Urinary bladder (tissue), 4 donors: ENCODE data around the gene ATP2A2. TPM values are rescaled to one million over a fixed set of nuclear protein-coding genes. Genes with fewer than 3 reads are reported as not detected.
A peak's percentile ranks its signal among the peaks of the same experiment; 100 is the strongest.
"Not testable (repeated sequence)": the region's sequence is repeated elsewhere in the genome, so short reads cannot be mapped to it uniquely, and the experiment has no call there.

Experiments
- DNase-seq: peaks from one replicate; pipeline ENCODE4 v3.0.0-alpha.2; 2015; ENCODE audit errors: extremely low spot score
- H3K27ac ChIP-seq: one replicate; pipeline ENCODE4 v1.5.1; 2013; ENCODE audit warnings: low read depth, mild to moderate bottlenecking, moderate library complexity
- H3K36me3 ChIP-seq: one replicate; pipeline ENCODE4 v1.6.1; 2013; ENCODE audit warnings: mild to moderate bottlenecking, moderate library complexity; ENCODE audit not compliant: insufficient read depth
- H3K4me1 ChIP-seq: one replicate; pipeline ENCODE4 v1.6.1; 2013; ENCODE audit warnings: mild to moderate bottlenecking, moderate library complexity; ENCODE audit not compliant: insufficient read depth
- H3K4me3 ChIP-seq: one replicate; pipeline ENCODE4 v1.5.1; 2013; ENCODE audit warnings: low read depth, low read length
- WGBS: extraction: QIAGEN DNeasy Blood & Tissue Kit; methylation state at CpG from one replicate; pipeline ENCODE4 v1.1.7; 2013; 5-methylcytosine and 5-hydroxymethylcytosine counted together
- polyA plus RNA-seq: library from polyadenylated mRNA; stranded (reverse); fragments of 200-250 nt; gene quantifications from one replicate; pipeline ENCODE4 v1.2.3, GENCODE V29; 2013
- total RNA-seq: library from RNA; depleted of rRNA; stranded (reverse); fragments of >200 nt; gene quantifications from one replicate; pipeline ENCODE4 v1.2.3, GENCODE V29; 2014
- donor health status: healthy with polysubstance abuse.
- donor health status: healthy.

Gene ATP2A2
- total and polyA plus RNA-seq, 2 donors, result 138 to 173 TPM

DNA sequence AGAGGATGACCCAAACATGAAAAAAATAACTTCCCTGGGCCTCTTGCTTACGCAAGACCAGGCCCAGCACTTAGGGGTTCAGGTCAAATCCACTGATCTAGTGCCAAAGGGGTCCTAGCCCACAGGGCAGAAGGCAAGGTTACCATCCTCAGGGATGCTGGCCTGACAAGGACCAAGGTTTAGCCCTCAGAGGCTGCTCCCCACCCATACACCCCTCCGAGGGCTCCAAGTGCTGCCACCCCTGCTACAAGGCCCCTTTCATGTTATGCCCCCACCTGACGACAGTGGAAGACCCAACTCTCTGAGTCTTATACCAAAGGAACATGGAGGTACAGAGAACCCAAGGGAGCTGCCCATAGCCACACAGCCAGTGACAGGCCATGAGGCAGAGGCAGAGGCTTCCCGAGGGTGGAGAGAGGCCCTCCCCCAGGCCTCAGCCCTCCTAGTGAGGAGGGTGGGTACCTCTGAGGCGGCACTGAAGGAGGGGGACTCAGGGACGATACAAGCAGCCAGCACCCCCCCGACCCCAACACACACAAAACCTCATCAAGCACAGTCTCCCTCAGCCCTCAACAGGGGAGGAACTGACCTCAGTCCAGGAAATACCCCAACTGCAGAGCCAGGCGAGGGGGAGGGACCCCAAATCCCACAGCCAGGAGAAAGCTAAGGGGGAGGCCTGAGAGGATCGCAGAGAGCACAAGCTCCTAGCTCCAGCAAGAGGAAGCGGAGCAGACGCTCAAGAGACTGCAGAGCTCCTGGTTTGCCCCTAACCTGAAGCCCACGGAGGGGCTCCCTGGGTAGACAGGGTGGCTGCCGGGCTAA lies 85.5 kb downstream of the ATP2A2 start:
- no peak overlapping the region for H3K4me3 ChIP-seq
- H3K36me3 ChIP-seq, result no peaks in the 10 kb centered on the region
- no peak for DNase-seq
- H3K27ac ChIP-seq, result peak overlapping the region; percentile 85
- WGBS, result 49% methylated on average over 13 of the region's 13 CpGs
- H3K4me1 ChIP-seq, result peaks cover 2% of the 10 kb centered on the region

GRCh38 chr12:110367181-110367864 lies 86.3 kb downstream of the ATP2A2 start:
- WGBS, result 47% methylated on average over 15 of the region's 15 CpGs

GRCh38 chr12:110369992-110370391 lies 88.9 kb downstream of the ATP2A2 start:
- no peak overlapping the region for H3K4me3 ChIP-seq
- peaks cover 2% of the 10 kb centered on the region for H3K4me1 ChIP-seq
- H3K36me3 ChIP-seq, result peaks cover 1% of the 10 kb centered on the region
- no peak for DNase-seq
- WGBS, result 92% methylated on average over 8 of the region's 8 CpGs
- H3K27ac ChIP-seq, result no peak overlapping the region

More at GRCh38 chr12:110367181-110367864, 86.3 kb downstream of the ATP2A2 start:
- Histone ChIP-seq H3K36me3 (no peaks in the 10 kb centered on the region), H3K4me3 (no peak overlapping the region), H3K4me1 (peaks cover 2% of the 10 kb centered on the region), H3K27ac (peak overlapping the region; percentile 85)
- no peak for DNase-seq

GRCh38 chr12:110370732-110371231 lies 89.7 kb downstream of the ATP2A2 start:
- Histone ChIP-seq H3K4me1 (peaks cover 2% of the 10 kb centered on the region), H3K27ac (peak overlapping the region; percentile 28), H3K36me3 (peaks cover 1% of the 10 kb centered on the region), H3K4me3 (no peak overlapping the region)
- 74% methylated on average over 13 of the region's 13 CpGs for WGBS
- DNase-seq, result no peak

GRCh38 chr12:110371408-110372055 lies 90.5 kb downstream of the ATP2A2 start:
- no peak for DNase-seq
- 54% methylated on average over 13 of the region's 13 CpGs for WGBS
- Histone ChIP-seq H3K27ac (peak overlapping the region; percentile 45), H3K4me3 (no peak overlapping the region), H3K36me3 (peaks cover 1% of the 10 kb centered on the region), H3K4me1 (peaks cover 2% of the 10 kb centered on the region)

DNA sequence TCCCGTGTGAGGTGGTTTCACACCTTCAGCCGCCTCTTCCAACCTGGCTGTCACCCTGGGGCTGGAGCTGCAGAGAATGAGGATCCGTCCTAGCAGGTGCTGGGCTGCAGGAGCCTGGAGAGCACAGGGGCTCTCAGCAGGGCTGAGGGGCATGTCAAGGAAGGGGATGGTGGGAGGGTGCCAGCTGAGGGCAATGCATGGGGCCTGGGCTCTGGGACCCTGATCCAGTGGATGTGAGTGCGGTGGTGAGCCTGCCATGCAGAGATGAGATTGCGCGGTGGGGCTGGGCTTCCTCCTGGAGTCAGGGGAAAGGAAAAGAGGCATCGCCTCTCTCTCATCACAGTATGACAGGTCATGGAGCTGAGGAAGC lies 91.0 kb downstream of the ATP2A2 start:
- H3K4me1 ChIP-seq, result peaks cover 2% of the 10 kb centered on the region
- 87% methylated on average over 7 of the region's 7 CpGs for WGBS
- H3K27ac ChIP-seq, result peak overlapping the region; percentile 2
- no peak for DNase-seq
- H3K36me3 ChIP-seq, result peaks cover 1% of the 10 kb centered on the region
- no peak overlapping the region for H3K4me3 ChIP-seq

GRCh38 chr12:110373025-110373424 lies 92.0 kb downstream of the ATP2A2 start:
- peaks cover 2% of the 10 kb centered on the region for H3K4me1 ChIP-seq
- WGBS, result 23% methylated on average over 4 of the region's 4 CpGs
- peak overlapping the region; percentile 31 for H3K27ac ChIP-seq
- H3K36me3 ChIP-seq, result peaks cover 1% of the 10 kb centered on the region
- no peak for DNase-seq
- H3K4me3 ChIP-seq, result no peak overlapping the region

DNA sequence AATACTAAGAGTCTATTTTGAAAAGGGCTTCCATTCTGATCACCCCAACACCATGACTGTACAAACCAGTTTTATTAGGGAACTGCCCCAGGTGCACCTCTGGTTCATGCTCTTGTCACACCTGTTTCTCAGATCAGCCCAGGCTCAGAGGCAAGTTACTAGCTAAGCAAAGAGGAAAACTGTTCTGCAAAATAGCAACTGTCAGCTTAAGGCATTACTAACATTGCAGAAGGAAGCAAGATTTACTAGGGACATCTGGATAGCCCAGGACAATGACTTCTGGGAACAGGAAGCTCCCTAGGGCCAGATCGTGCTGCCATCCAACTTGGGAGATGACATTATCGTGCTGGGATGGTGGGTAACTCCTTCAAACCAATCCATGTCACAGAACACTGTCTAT lies 92.4 kb downstream of the ATP2A2 start:
- Histone ChIP-seq H3K36me3 (peaks cover 1% of the 10 kb centered on the region), H3K27ac (peak overlapping the region; percentile 41), H3K4me1 (peaks cover 2% of the 10 kb centered on the region), H3K4me3 (no peak overlapping the region)
- no peak for DNase-seq
- 29% methylated on average over 2 of the region's 2 CpGs for WGBS

DNA sequence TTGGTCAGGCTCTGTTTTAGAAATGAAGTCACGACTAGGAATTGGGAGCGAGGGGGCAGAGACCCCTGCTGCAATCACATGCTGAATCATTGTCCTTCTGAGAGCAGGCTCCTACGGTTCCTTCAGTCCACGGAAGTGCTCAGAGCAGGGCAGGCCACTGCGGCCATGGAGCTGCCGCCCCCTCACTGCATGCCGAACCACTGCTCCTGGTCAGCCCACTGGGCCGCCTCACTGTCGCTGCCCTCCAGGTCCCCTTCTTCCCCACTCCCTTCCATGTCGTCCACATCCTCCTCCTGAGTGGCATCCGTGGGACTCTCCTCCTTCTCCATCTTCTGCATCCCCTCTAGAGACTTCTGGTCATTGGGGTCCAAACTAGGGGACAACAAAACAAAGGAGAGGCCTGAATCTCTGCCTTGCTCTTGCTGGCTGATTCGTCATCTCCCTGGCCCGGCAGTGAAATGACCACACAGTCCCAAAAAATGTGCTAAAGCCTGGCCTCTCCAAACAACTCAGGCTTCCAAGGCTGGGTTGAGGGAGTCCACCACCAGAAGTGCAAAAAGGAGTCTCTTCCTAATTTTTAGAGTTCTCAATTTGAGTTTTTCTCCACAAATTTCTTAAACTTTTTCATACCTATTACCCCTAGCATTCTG lies 93.0 kb downstream of the ATP2A2 start:
- Histone ChIP-seq H3K4me3 (no peak overlapping the region), H3K36me3 (peaks cover 1% of the 10 kb centered on the region), H3K4me1 (peaks cover 2% of the 10 kb centered on the region), H3K27ac (peak overlapping the region; percentile 41)
- no peak for DNase-seq
- WGBS, result 81% methylated on average over 13 of the region's 13 CpGs

GRCh38 chr12:110378131-110378790 lies 97.2 kb downstream of the ATP2A2 start:
- H3K4me1 ChIP-seq, H3K27ac ChIP-seq, H3K36me3 ChIP-seq, DNase-seq, H3K4me3 ChIP-seq: not testable (repeated sequence)
- 60% methylated on average over 17 of the region's 17 CpGs for WGBS

GRCh38 chr12:110379197-110379596 lies 98.2 kb downstream of the ATP2A2 start:
- 48% methylated on average over 3 of the region's 3 CpGs for WGBS
- peak overlapping the region; percentile 76 for H3K27ac ChIP-seq
- peaks cover 4% of the 10 kb centered on the region for H3K36me3 ChIP-seq
- no peaks in the 10 kb centered on the region for H3K4me1 ChIP-seq
- DNase-seq, result no peak
- no peak overlapping the region for H3K4me3 ChIP-seq

GRCh38 chr12:110379631-110380030 lies 98.6 kb downstream of the ATP2A2 start:
- Histone ChIP-seq H3K4me3 (no peak overlapping the region), H3K27ac (no peak overlapping the region), H3K4me1 (no peaks in the 10 kb centered on the region), H3K36me3 (peaks cover 5% of the 10 kb centered on the region)
- no peak for DNase-seq
- WGBS, result 40% methylated on average over 2 of the region's 2 CpGs

DNA sequence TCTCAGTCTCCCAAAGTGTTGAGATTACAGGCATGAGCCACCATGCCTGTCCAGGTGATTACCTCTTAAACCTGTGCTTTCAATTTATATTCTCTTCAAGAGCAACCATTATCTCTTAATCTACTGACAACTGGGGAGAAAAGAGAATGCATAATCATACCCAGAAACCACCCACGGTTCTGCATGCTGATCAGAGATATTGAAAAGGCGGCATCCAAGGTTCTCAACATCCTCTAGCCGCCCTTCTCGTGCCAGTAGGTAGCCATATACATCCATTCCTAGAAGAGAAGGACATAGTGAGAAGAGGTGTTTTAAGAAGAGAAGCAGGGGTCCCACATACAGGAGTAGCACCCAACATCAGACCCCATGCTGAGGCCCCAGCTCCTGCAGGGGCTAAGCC lies 101.6 kb downstream of the ATP2A2 start:
- WGBS, result 86% methylated on average over 4 of the region's 4 CpGs
- Histone ChIP-seq H3K4me1 (no peaks in the 10 kb centered on the region), H3K36me3 (peaks cover 9% of the 10 kb centered on the region)

More for the DNA sequence above, 101.6 kb downstream of the ATP2A2 start:
- Histone ChIP-seq H3K4me3 (no peak overlapping the region), H3K27ac (no peak overlapping the region)
- DNase-seq, result no peak
